GM19025 (cell line): ENCODE data around the gene PIK3CG.

Source experiments
- ATAC-seq: cut with Tn5 transposase; IDR thresholded peaks from one replicate; pipeline ENCODE4 v1.9.1; 2021; ENCODE audit warnings: mild to moderate bottlenecking, low read depth, moderate library complexity; ENCODE audit not compliant: unreplicated experiment

PIK3CG gene

DNA sequence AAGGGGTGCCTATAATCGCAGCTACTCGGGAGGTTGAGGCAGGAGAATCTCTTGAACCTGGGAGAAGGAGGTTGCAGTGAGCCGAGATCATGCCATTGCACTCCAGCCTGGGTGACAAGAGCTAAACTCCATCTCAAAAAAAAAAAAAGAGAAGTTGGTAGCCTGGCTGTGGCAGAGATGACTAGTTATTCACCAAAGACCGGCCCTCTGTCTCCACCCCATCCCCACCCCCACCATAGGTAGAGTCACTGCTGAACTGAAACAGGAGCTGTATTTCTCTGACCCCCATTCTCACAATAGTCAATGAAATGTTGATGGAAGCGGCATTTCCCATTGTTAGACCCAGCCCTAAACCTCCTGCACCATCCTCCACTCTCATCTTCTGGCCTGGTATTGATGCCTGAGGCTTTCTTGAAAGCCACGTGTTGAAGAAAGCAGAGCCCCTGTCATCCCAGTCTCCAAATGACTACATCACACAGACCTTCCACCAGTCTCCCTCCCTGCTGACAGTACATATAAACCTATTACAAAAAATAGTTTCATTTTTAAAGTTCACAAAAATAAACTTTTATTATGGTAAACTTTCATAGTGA is 9.4 kb upstream of the PIK3CG start:
- no peak for ATAC-seq

- no peak for ATAC-seq
Measured at GRCh38 chr7:106858618-106859532, 6.2 kb upstream of the PIK3CG start.

DNA sequence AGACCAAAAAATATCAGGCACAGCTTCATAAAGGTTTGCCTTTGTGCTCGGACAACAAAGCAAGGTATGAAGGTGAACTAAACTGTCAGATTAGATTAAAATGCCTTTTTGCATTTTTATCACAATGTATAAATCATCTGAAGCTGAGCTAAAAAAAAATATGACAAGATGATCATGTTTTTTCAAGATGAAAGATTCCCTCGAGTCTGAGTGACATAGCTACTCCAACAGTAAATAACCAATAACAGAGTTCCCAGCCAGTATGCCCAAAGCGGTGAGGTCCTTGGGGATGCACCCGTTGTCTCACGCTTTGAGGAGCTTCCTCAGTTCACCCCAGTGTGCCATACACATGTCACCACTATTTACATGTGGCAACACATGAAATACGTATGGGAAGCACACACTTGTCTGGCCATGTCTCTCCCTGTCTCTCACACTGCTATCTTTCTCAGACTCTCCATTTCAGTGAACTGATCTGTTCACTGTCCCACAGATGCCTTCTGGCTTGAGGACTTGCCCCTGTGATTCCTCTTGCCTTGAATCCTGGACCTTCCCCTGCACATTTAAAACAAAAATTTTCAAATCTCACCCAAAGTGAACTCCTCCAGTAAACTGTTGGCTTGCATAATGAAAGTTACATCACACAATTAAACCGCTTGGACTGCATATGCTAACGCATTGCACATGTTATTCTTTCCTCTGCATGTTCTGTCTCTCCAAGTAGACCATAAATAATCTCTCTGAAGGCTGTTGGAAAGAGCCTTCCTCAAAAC is 2.6 kb upstream of the PIK3CG start:
- no peak for ATAC-seq

- ATAC-seq: no peak
Measured at GRCh38 chr7:106863274-106863997, 1.6 kb upstream of the PIK3CG start.

- ATAC-seq: peak; percentile 36
Measured at GRCh38 chr7:106864298-106865081, 592 bp upstream of the PIK3CG start.

GRCh38 chr7:106866298-106867281 is 1.5 kb downstream of the PIK3CG start:
- no peak for ATAC-seq

GRCh38 chr7:106867641-106868351 is 2.7 kb downstream of the PIK3CG start:
- ATAC-seq: no peak

DNA sequence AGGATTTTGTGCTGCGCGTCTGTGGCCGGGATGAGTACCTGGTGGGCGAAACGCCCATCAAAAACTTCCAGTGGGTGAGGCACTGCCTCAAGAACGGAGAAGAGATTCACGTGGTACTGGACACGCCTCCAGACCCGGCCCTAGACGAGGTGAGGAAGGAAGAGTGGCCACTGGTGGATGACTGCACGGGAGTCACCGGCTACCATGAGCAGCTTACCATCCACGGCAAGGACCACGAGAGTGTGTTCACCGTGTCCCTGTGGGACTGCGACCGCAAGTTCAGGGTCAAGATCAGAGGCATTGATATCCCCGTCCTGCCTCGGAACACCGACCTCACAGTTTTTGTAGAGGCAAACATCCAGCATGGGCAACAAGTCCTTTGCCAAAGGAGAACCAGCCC is 3.3 kb downstream of the PIK3CG start:
- no peak for ATAC-seq

- no peak for ATAC-seq
Measured at GRCh38 chr7:106869954-106870353, 4.9 kb downstream of the PIK3CG start.

- ATAC-seq: no peak
Measured at GRCh38 chr7:106870528-106870927, 5.4 kb downstream of the PIK3CG start.

GRCh38 chr7:106870983-106871410 is 5.9 kb downstream of the PIK3CG start:
- ATAC-seq: peak; percentile 92

GRCh38 chr7:106871793-106872571 is 6.9 kb downstream of the PIK3CG start:
- ATAC-seq: no peak

DNA sequence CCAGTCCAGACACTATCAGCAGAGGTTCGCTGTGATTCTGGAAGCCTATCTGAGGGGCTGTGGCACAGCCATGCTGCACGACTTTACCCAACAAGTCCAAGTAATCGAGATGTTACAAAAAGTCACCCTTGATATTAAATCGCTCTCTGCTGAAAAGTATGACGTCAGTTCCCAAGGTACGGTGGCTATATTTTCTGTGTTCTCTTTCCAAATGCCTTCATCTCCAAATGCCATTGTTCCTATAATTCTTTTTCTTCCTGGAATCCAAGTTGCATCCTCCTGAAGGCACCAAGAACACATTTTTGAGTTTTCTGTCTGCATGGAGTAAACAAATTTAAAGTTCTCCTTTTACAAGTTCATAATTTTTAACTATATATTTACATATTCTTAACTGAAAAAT is 7.7 kb downstream of the PIK3CG start:
- ATAC-seq: no peak

DNA sequence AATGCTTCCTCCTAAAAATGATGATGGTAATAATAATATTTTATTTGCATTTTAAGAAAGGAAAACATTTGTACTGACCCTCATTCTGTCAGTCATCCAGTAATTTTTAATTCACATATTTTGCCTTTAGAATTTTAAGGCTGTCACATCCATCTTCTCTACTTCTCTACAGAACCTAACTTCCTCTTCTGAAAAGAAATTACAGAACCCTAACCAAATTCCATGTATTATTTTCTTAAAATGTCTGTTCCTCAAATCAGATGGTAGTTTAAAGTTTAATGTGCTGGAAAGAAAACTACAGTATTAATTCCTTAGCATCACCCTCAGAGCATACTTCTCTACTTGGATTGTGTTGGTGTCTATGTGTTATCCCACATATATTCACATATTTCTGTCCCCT is 9.0 kb downstream of the PIK3CG start:
- no peak for ATAC-seq

DNA sequence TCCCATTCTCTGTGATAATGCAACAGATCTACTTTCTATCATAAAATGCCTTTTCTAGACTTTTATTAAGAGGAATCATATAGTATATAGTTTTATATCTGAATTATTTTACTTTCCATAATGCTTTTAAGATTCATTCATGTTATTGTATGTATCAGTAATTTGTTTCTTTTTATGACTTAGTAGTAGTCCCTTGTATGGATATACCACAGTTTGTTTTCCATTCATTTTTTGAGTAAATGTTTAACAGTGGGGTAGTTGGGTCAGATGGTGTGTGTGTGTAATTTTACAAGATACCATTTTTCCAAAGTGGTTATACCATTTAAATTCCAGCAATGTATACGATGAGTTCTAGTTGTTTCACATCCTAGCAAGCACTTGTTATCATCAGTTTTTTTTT is 10.4 kb downstream of the PIK3CG start:
- no peak for ATAC-seq

DNA sequence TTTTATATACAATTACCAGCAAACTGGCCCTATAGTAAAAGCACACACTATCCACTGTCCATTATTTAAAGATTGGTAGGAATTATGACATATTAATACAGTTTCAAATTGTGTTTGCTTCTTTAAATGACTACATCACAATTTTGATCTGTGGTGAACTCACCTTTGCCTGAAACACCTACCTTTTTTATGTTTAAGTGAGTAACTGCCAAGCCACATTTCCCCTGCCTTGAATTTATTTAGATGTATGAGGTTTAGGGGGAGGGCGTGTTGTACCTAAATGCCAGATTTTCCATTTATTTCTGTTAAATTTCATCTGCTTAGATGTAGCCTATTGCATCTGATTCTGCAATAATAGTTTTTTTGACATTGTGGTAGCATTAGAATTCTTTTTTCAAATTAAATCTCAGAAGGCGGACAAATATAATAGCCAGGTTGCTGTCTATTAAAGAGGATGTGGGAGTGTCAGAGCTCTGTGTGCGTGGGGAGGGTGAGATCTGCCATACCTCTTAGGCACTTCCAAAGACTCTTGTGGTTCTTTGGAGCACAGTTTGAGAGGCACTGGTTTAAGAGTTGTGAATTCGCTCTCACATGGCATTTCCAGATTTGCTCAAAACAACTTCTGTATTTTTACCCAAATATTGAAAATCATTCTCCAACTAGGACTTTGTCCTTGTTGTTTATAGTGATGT is 13.8 kb downstream of the PIK3CG start:
- no peak for ATAC-seq

GRCh38 chr7:106881984-106882383 is 16.9 kb downstream of the PIK3CG start:
- ATAC-seq: no peak
